Activated T-cell treated with anti-CD3 and anti-CD28 coated beads for 4 hours (primary cell): ENCODE results near the gene ZPR1.
A peak's percentile ranks its signal among the peaks of the same experiment; 100 is the strongest.
"Not testable (repeated sequence)": the region's sequence is repeated elsewhere in the genome, so short reads cannot be mapped to it uniquely, and the experiment has no call there.

Experiments
- DNase-seq: peaks from one replicate; pipeline ENCODE4 v3.0.0-alpha.2; 2020

ZPR1 gene, protein sequence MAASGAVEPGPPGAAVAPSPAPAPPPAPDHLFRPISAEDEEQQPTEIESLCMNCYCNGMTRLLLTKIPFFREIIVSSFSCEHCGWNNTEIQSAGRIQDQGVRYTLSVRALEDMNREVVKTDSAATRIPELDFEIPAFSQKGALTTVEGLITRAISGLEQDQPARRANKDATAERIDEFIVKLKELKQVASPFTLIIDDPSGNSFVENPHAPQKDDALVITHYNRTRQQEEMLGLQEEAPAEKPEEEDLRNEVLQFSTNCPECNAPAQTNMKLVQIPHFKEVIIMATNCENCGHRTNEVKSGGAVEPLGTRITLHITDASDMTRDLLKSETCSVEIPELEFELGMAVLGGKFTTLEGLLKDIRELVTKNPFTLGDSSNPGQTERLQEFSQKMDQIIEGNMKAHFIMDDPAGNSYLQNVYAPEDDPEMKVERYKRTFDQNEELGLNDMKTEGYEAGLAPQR

GRCh38 chr11:116787786-116788486 is at the start of gene ZPR1:
ZPR1 (minus strand) TSS chr11:116788023; CDS start chr11:116787990, 33 bp downstream.
- peak; percentile 79 for DNase-seq

GRCh38 chr11:116836632-116836991 is 48.8 kb upstream of the ZPR1 start:
- DNase-seq: no peak

DNA sequence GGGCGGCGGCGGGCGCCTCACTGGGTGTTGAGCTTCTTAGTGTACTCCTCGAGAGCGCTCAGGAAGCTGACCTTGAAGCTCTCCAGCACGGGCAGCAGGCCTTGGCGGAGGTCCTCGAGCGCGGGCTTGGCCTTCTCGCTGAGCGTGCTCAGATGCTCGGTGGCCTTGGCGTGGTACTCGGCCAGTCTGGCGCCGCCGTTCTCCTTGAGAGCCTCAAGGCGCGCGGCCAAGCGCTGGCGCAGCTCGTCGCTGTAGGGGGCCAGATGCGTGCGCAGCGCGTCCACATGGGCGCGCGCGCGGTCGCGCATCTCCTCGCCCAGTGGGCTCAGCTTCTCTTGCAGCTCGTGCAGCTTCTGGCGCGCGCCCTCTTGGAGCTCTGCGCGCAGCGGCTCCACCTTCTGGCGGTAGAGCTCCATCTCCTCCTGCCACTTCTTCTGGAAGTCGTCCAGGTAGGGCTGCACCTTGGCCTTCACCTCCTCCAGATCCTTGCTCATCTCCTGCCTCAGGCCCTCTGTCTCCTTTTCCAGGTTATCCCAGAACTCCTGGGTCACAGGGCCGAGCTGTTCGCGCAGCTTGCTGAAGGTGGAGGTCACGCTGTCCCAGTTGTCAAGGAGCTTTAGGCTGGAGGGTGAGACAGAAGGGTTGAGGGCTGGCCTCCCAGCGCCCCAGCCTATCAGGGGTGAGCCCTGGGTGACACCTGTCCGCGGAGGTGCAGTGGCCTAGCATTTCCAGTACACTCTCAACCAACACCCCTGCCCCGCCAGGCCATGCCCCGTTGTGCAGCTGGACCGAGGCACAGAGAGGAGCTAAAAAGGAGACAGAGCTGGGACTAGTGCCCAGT is 48.2 kb upstream of the ZPR1 start:
- peak; percentile 51 for DNase-seq

DNA sequence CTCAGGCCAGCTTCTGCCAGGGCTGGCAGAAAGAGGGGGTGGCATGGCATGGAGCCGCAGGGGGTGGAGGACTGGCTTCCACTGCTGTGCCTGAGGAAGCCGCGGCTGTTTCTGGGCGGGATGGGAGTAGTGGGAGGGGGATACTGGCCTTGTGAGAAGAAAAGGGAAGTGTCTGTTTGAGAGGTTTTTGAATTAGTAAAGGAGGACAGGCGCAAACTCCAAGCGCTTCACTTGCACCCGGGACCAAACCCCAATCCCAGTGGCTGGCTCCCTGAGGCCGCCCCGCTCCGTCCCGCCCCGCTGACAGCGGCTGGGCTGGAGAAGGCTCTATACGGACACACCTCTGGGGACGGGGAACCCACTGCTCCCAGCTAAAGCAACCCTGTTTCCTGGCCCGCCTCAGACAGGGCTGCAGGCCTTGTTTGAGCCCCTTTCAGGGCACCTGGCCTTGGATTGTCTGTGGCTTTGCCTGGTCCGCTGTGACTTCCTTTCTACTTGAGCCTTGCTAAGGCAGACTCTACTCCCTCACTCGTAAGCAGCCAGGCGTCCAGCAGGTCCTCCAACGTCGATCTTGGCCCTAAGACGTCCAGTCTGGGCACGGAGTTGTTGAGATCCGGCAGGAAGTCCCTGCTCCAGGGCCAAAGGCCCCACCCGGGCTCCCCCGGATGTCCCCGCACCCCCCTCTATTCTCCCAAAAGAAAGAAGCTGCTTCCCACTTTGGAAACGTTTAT is 47.4 kb upstream of the ZPR1 start:
- no peak for DNase-seq

DNA sequence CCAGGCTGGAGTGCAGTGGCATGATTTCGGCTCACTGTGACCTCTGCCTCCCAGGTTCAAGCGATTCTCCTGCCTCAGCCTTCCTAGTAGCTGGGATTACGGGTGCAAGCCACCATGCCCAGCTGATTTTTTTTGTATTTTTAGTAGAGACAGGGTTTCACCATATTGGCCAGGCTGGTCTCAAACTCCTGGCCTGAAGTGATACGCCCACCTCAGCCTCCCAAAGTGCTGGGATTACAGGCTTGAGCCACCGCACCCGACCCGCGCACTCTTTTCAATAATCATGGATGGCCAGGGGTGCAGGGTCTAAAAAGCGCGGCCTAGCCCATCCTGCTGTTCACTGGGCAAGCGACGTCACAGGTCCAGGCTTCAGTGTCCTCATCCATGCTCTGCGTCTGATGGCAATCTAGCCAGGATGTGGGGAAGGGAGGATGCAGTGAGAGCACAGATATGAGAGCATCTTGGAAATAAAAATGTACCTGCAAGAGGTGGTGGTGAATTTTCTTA is 46.8 kb upstream of the ZPR1 start:
- DNase-seq: not testable (repeated sequence)

GRCh38 chr11:116833816-116834534 is 46.2 kb upstream of the ZPR1 start:
- no peak for DNase-seq

- DNase-seq: no peak
Measured at GRCh38 chr11:116833491-116833815, 45.6 kb upstream of the ZPR1 start.

DNA sequence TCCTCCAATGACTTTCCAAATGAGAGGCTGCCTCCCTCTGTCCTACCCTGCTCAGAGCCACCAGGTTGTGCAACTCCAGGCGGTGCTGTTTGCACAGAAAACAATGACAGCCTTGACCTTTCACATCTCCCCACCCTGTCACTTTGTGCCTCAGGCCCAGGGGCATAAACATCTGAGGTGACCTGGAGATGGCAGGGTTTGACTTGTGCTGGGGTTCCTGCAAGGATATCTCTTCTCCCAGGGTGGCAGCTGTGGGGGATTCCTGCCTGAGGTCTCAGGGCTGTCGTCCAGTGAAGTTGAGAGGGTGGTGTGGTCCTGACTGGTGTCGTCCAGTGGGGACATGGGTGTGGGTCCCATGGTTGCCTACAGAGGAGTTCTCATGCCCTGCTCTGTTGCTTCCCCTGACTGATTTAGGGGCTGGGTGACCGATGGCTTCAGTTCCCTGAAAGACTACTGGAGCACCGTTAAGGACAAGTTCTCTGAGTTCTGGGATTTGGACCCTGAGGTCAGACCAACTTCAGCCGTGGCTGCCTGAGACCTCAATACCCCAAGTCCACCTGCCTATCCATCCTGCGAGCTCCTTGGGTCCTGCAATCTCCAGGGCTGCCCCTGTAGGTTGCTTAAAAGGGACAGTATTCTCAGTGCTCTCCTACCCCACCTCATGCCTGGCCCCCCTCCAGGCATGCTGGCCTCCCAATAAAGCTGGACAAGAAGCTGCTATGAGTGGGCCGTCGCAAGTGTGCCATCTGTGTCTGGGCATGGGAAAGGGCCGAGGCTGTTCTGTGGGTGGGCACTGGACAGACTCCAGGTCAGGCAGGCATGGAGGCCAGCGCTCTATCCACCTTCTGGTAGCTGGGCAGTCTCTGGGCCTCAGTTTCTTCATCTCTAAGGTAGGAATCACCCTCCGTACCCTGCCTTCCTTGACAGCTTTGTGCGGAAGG is 44.8 kb upstream of the ZPR1 start:
- no peak for DNase-seq

- no peak for DNase-seq
Measured at GRCh38 chr11:116831790-116832349, 44.0 kb upstream of the ZPR1 start.

DNA sequence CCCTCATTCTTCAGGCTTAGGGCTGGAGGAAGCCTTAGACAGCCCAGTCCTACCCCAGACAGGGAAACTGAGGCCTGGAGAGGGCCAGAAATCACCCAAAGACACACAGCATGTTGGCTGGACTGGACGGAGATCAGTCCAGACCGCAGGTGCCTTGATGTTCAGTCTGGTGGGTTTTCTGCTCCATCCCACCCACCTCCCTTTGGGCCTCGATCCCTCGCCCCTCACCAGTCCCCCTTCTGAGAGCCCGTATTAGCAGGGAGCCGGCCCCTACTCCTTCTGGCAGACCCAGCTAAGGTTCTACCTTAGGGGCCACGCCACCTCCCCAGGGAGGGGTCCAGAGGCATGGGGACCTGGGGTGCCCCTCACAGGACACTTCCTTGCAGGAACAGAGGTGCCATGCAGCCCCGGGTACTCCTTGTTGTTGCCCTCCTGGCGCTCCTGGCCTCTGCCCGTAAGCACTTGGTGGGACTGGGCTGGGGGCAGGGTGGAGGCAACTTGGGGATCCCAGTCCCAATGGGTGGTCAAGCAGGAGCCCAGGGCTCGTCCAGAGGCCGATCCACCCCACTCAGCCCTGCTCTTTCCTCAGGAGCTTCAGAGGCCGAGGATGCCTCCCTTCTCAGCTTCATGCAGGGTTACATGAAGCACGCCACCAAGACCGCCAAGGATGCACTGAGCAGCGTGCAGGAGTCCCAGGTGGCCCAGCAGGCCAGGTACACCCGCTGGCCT is 42.5 kb upstream of the ZPR1 start:
- DNase-seq: no peak

- DNase-seq: no peak
Measured at GRCh38 chr11:116829525-116830183, 41.8 kb upstream of the ZPR1 start, which contains the start of gene APOC3. APOC3 (plus strand) TSS chr11:116829907; CDS start chr11:116830583, 676 bp downstream.

- no peak for DNase-seq
Measured at GRCh38 chr11:116828632-116829524, 41.1 kb upstream of the ZPR1 start.

DNA sequence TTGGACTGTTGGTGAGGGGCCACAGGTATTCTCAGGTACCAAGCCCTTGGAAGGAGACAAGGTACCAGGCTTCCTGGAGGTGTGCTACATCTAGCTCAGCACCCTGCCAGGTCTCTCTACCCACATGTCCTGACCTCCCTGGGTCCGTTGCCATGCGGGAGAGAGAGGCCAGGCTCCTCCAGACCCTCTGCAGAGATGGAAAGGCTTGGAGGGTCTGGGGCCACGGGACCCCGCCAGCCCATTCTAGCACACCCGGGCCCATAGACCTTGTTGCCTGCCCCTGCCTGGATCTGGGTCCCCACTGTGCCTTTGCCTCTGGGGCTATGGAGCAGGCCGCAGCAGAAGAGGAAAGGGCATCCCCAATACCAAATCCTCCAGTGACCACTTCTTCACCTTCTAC is 39.6 kb upstream of the ZPR1 start:
- DNase-seq: no peak

GRCh38 chr11:116826751-116827431 is 39.1 kb upstream of the ZPR1 start:
- DNase-seq: no peak

DNA sequence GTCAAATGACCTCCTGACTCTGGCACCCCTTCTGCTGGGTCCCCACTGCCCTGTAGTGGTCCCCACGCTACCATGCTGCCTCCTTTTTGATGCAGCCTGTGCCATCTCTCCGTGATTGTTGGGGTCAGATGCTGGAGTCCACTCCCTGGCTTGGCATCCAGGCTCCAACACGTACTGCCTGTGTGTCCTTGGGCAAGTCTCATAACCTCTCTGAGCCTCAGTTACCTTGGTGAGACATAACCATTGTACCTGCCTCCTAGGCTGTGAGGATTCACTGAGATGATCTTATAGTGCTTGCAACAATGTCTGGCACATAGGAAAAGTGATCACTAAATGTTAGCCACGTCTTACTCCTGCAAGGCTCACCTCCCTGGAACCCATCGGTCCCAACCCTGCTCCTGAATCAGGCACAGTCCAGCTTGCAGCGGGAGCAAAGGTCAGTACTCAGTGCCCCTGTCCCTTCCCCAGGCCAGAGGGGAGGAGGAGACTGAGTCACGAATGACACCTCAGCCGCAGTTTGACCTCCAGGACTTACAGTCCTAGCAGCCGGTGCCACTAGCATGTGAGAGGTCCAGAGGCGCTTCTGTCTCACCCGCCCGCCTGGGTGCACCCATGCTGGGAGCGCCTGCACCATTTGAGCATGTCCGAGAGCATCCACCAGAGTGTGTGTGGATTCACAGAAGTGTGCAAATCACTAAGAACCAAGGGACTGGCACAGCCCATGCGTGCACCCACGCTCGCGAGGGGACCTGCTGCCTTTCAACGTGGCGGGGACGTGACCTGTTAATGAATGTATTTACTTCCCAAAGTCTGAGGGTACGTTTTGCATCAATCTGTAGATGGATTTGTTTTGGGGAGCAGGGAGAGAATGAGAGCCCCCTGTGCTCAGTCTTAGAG is 38.3 kb upstream of the ZPR1 start:
- DNase-seq: no peak

- no peak for DNase-seq
Measured at GRCh38 chr11:116825434-116825833, 37.6 kb upstream of the ZPR1 start.
